NCI-H146 (cell line): Measurements from ENCODE around the gene SLC39A1.
A peak's percentile ranks its signal among the peaks of the same experiment; 100 is the strongest.
"Not testable (repeated sequence)": the region's sequence is repeated elsewhere in the genome, so short reads cannot be mapped to it uniquely, and the experiment has no call there.

ENCODE experiments used
- DNase-seq: peaks from one replicate; lab custom pipeline; 2025; lab: John Stamatoyannopoulos, UW

The SLC39A1 gene

DNA sequence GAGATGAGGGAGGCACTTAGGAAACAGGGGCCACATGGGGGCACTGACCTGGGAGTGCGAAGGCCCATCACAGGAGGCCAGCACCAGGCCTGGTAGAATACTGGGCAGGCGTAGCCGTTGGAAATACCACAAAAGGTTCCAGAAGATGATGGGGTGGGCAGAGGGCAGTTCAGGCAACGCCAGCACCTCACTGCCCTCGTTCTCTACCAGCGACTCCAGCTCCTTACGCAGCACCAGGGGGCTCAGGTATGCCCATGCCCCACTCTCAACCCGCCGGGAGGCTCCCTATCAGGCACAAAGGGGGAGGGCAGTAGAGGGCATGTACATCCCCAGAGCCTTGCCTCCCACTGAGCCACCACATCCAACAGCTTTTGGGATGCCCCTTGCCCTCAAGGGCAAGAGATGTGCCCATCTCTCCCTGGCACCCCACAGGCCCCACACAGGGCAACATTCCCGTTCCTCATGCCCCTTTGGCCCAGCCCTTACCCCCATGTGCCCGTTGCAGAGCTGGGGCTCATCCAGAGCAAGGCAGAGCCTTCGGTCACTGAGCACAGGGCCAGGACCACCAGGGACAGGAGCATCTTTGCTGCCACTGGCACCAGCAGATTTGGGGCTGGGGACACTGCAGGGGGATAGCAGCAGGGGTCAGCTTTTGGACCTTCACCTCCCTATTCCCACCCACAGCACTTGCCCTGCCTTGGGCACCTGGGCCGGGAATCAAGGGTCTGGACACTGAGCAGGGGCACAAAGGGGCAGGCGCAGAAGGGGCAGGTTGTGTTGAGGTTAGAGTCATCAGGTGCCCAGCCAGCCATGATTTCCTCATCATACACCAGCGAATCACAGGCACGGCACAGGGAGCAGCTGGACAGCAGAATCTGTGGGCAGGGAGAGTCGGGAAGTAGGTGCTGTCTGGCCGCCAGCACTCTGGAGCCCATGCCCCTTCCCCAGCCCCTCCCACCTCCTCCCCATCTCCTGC, 30.9 kb downstream of the SLC39A1 start:
- DNase-seq: no peak

GRCh38 chr1:153929981-153930948, 33.1 kb downstream of the SLC39A1 start:
- no peak for DNase-seq

DNA sequence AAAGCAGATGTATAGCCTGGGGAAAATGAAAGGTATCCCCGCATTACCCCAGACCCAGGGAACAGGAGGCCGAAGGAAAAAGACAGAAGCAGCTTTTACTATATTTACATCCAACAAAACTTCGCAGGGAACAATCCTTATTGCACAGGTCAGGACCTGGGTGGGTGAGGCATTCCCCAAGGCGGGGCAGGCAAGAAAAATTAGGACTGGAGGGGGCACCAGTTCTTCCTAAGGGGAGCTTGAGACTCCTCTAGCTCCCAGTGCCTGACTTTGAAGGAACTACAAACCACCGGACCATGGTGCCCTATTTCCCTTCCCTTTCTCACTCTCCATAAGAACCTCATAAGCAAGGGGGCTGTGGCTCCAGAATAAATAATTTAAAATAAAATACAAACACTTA, 33.9 kb downstream of the SLC39A1 start:
- DNase-seq: no peak

- no peak for DNase-seq
Observed at GRCh38 chr1:153928791-153929341, 34.5 kb downstream of the SLC39A1 start.

DNA sequence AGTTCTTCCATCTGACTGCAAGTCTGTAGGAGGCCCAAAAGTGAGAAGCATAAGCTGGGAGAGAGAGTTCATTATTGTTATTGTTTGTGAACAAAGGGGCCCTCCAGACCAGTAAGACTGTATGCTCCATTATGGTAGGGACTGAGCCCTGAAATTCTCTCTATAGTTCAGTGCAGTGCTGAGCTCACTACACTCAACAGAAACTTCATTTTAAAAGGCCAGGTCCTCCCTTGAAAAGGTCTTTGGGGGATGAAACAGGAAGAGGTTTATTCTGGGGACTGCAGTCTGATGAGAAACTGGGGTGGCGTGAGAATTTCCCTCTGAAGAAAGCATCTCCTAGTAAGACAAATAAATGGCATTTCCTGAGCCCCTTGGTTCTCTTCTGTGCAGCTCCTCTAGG, 35.1 kb downstream of the SLC39A1 start:
- no peak for DNase-seq

DNA sequence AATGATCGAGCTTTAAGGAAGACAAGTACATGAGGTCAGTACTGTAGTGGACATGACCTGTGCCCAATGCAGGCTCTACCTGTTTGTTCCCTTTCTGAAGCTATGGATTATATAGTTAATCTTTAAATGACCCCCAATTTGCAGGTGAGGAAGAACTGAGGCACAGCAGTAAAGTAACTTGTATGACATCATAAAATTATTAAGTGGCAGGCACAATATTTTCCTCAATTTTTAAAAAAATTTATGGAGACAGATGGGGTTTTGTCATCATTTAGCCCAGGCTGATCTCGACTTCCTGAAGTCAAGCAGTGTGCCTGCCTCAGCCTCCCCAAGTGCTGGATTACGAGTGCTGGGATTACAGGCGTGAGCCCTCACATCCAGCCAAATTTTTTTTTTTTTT, 36.9 kb downstream of the SLC39A1 start:
- no peak for DNase-seq

DNA sequence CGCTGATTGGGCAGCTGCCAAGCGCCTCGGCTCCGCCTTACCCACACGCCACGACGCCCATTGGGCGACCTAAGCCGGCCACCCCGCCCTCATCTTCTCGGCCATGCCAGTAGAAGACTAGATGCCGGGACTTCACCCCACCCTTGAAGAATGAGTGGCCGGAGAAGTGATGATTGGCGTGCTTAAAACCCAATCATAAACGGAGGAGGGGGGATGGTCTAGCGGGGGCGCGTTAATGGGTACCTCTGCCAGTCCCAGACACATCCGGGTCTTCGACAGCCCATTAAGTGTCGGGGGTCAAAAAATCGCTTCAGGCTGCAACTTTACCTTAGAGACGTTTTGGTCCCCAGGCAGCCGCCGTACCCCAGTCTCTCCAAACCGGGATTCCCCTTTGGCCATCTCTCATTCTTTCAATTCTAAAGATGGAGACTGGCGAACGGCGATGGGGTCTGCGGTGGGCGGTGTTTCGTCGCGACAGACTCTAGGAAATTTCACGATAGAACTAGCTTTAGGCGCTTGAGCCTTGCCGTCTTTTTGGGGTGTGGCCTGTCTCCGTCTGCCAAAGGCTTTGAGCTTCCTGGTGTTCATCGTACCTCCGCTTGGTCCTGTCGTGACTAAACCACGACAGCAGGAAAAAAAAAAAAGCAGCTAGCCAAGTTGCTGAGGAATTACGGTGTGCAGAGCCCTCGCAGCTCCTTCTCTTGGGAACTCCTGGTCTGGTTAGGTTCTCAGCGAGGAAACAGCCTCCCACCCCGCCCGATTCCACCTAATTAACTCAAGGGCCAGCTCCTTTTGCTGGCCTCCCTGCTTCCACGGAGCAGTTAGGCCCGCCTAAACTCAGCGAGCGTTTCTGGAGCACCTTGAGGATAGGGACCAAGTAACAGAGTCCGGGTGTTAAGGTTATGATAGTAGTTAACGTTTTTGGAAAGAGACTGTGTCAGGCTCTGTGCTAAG, 40.1 kb downstream of the SLC39A1 start, which contains the start of gene GATAD2B:
Gene GATAD2B, minus strand, starts transcription at position 1 of the 954 bp plus-strand sequence. CDS start 94,625 bp downstream, outside the sequence.
- peak; percentile 100 for DNase-seq

DNA sequence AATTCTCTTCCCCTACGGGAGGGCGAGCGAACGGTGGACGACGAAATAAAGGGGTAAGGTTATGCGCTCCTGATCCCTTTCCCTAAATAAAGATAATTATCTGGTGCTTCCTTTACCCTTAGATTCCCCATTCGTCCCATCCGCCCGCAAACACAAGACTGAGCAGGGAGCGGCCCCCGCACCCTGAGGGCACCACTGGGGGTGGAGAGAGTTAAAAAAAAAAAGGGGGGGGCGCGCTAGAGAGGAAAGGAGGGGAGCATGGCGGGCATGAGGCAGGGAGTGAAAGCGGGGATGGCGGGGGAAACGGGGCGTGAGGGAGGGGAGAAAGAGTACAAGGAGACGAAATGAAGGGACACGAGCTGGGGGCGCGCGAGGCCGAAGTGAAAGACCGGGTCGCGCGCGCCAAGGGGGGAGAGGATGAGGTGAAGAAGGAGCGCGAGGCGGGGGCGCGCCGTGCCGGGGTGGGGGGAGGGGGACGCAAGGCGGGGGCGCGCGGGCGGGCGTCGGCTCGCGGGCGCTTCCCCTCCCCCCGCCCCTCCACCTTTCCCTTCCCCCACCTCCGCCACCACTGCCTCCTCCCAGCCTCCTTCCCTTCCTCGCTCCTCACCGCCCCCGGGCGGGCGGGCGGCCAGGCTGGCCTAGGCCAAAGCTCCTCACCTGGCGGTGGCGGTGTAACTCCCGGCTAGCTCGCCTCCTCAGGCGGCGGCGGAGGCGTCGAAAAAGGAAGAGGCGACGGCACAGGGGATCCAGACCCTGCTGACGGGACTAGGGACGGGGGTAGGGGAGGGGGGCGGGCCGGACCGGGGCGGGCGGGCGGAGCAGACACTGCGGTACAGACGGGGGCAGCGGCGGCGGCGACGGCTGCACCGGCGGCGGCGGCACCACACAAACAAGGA, 41.0 kb downstream of the SLC39A1 start:
- peak; percentile 79 for DNase-seq

- DNase-seq: peak; percentile 32
Observed at GRCh38 chr1:153921803-153922075, 41.6 kb downstream of the SLC39A1 start.

DNA sequence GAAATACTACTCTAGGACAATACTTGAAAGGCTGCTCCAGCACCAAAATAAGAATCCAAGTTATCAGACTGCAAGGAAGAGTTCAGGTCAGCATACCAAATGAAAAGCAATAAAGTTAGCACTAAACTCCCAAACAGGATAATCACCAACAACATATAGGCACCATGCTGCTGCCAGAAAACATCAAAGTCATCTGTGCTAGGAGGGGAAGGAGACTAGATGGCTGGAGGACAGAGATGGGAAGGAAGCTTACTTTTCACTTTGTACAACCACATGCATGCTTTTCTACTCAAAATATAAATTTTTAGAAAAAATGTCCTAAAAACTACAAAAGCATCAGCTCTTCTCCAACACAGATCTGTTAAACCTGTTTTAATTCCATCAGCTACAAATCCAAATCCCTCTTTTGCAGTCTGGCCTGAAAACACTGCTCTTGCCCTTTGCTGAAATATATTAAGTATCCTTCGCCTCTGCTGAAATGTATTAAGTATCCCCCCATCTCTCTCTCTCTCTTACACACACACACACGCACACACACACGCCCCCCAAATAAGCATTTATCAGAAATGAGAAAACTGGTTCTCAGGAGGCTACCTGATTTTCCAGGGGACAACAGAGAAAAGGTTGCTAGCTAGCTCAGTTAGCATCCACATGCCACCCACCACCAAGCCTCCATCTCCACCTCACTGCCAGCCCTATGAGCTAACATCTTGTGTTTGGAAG, 42.1 kb downstream of the SLC39A1 start:
- DNase-seq: no peak

- no peak for DNase-seq
Observed at GRCh38 chr1:153919876-153920852, 43.2 kb downstream of the SLC39A1 start.

- no peak for DNase-seq
Observed at GRCh38 chr1:153916297-153916696, 47.0 kb downstream of the SLC39A1 start.

- no peak for DNase-seq
Observed at GRCh38 chr1:153912349-153912748, 51.0 kb downstream of the SLC39A1 start.

DNA sequence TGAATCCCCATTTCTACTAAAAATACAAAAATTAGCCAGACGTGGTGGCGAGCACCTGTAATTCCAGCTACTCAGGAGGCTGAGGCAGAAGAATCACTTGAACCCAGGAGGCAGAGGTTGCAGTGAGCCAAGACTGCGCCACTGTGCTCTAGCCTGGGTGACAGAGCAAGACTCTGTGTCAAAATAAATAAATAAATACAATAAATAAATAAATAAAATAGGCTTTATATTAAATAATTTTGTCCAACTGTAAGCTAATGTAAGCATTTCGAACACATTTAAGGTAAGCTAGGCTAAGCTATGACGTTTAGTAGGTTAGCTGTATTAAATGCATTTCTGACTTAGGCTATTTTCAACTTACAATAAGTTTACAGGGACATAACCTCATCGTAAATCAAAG, 52.8 kb downstream of the SLC39A1 start:
- DNase-seq: not testable (repeated sequence)
